GM19193 (cell line): Measurements from ENCODE around the gene GMCL1.

ENCODE experiments used
- POLR2A ChIP-seq: IDR thresholded peaks from 4 replicates; pipeline ENCODE4 v1.6.1; 2011; ENCODE audit not compliant: insufficient read depth, insufficient read length; ENCODE audit errors: extremely low read depth

Gene GMCL1

DNA sequence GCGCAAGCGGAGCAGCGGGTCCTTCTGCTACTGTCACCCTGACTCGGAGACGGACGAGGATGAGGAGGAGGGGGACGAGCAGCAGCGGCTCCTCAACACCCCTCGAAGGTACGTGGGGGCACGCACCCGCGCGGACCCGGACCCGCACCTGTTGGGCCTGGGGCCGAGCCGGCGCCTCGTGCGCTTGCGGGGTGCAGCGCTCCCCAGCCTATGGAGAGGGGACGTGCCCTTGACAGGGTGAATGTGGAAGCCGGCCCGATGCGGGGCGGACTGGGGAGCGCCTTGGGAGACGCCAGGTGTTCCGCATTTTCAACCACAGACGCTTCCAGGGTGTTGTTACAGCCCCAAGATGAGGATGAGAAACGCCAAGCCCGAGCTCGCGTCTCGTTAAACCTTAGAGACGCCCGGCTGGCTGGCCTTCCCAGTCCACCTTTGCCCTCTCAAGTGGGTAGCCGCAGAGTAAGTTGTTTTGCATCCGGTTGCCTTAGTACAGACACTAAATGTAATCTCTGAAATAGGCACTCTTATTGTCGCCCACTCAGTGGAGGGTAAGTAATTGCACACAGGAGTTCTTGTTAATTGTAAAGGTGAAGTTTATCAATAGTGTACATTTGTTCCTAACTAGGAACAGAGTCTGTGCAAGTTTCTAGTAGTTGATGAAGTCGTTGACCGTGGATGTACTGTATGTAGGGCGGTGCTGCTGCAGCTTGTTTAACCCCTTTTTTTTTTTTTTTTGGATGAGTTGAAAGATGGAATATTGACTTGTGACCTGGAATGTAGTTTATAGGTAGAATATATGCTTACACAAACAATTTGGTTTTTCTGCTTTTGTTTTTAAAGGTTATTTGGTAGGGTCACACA is 815 bp downstream of the GMCL1 start:
- no peak for TF ChIP-seq POLR2A

DNA sequence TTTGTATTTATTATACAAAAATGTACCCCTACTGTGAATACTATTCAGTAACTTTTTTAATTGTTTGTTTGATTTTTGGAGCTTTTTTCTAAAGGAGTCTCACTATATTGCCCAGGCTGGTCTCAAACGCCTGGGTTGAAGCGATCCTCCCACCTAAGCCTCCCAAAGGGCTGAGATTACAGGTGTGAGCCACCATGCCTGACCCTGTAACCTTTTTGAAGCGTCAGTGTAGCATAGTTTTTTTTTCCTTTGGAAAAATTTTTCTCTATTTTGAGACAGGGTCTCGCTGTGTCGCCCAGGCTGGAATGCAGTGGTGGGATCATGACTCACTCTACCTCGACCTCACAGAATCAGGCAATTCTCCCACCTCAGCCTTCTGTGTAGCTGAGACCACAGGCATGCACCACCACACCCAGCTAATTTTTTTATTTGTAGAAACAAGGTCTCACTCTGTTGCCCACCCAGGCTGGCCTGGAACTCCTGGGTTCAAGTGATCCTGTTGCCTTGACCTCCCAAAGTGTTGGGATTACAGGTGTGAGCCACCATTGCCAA is 2.0 kb downstream of the GMCL1 start:
- TF ChIP-seq POLR2A: no peak

DNA sequence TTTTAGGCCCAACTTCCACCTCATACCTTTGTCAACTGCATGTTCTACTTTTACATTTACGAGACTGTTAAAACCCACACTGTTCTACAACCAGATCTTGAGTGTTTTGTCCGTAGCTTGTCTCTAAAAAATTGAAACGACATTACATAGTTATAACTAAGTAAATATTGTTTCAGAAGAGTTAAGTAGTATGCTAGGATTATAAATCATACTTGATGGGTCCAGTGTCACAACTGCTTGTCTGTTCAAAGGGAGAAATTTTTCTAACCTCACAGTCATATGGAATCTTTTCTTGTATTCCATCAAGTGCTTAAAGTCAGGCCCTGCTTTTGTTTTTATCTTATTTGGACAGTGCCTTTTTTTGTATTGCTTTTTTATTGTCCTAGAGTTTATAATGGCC is 4.3 kb downstream of the GMCL1 start:
- TF ChIP-seq POLR2A: no peak

DNA sequence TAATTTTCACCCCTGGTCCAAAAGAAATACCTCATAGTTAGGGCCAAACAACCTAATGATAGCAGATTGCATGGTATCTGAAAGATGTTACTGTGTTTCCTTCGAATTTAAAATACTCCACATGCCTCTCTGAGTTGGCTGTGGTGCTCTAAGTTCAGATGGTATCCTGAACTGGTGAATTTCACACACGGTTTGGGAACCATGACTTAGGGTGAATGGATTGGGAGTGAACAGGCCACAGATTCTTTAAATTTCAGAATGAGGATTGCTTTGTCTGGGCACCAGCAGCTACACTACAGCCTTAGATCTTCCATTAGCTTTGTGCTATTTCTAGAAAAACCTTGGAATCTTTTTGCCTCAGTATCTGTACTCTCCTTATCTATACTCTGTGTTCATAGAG is 6.2 kb downstream of the GMCL1 start:
- no peak for TF ChIP-seq POLR2A

DNA sequence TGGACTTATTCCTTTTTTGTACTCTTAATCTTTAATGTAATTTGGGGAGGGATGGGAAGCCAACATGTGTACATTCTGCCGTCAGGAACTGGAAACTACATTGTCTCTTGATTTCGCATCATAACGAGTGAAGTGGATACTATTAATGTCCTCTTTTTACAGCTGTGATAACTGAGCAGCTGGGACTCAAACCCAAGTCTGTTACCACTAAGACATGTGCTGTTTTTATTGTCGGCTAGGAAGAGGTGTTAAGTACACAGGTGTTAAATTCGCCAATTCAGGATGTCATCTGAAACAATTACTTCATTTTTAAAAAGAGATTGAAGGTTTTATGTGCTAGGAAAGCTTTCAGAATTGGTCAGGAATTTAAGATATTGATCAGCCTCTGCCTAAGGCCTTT is 6.9 kb downstream of the GMCL1 start:
- no peak for TF ChIP-seq POLR2A

DNA sequence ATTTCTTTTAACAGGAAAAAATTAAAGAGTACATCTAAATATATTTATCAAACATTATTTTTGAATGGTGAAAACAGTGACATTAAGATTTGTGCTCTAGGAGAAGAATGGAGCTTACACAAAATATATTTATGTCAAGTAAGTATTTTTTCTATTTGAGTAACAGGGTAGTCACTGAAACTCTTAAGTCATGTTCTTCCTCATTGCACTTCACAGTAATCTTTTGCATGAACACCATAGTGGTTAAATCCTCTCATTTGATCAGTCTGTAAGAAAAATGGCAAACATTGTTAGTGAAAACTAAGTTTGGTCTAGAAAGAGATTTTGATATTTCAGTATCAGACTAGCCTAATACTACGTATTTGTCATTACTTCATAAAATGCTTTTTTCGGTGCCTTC is 8.1 kb downstream of the GMCL1 start:
- TF ChIP-seq POLR2A: no peak

DNA sequence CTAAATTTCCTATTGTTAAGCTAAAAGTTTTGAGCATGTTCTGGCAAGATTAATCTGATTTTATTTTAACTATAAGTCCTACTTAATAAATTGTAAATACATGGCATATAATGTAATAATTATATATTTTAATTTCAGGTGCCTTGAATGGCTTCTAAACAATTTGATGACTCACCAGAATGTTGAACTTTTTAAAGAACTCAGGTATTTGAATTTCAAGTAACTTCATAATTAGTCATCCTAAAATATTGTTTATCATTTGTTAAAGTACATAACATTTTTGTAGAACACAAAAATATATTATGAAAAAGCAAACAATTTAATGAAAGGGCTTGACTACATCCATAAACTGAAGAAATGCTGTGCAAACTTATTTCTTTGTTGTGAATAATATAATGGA is 14.5 kb downstream of the GMCL1 start:
- no peak for TF ChIP-seq POLR2A

DNA sequence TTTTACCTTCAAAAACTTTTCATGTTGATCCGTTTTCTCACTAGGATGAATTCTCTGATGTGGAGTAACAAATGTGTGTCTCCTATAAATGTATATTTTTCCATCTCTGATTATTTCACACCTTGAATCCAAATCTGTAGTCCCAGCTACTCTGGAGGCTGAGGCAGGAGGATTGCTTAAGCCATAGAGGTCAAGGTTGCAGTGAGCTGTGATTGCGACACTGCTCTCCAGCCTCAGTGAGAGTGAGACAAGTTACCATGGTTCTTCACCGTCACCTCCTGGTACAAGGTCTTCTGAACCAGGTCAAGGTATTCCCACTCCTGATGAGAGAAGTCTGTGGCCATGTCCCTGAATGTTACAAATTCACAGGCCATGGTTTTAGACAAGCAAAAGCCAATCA is 15.1 kb downstream of the GMCL1 start:
- no peak for TF ChIP-seq POLR2A

DNA sequence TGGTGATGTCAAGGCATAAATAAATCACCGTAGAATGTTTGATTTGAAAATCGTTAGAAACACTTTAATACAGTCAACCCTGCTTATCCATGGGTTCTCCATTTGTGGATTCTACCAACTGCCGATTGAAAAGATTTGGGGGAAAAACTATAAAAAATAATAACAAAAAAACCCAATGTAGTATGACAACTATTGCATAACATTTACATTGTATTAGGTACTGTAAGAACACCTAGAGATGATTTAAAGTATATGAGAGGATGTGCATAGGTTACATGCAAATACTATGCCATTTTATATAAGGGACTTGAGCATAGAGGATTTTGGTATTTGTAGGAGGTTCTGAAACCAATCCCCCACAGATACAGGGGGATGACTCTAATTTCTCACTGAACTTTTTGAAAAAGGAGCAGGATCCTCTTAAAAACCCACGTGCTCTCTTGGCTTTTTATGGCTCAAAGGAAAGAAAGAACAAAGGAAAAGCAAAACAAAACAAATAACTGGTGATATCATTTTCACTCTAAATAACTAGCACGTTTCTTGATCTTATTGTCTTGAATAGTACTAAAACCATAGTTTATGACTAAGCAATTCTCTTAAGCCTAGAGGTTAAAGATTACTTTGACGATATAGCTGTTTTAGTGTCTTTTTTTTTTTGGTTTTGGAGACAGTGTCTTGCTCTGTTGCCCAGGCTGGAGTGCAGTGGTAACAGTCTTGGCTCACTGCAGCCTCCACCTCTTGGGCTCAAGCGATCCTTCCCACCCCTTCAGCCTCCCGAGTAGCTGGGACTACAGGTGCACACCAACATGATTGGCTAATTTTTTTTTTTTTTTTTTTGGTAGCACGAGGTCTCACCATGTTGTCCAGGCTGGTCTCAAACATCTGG is 17.0 kb downstream of the GMCL1 start:
- no peak for TF ChIP-seq POLR2A

DNA sequence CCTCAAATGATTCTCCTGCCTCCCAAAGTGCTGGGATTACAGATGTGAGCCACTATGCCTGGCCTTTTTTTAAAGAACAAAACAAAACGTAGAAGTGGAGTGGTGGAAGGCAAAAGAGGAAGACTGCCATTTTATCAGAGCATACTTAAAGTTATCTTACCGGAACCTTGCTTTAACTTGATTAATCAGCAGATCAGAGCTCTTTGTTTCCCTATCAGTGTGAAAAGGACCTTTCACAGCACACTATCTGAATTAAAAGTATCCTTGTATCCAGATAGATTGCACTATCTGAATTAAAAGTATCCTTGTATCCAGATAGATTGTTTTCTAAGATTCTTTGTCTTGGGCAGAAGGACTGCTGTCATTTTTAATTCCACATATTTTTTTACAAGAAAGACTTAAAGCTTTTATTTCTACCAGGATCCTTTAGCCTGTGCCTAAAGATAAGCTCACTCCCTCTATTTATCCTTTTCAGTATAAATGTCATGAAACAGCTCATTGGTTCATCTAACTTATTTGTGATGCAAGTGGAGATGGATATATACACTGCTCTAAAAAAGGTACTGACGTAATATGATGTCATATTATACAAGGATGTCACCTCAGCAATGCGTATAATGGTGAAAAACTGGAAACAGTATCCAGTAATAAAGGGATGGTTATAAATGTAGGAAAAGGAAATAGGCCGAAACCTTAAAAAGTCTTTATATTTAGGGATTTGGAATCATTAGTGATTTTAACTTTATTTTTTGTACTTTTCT is 17.8 kb downstream of the GMCL1 start:
- no peak for TF ChIP-seq POLR2A

DNA sequence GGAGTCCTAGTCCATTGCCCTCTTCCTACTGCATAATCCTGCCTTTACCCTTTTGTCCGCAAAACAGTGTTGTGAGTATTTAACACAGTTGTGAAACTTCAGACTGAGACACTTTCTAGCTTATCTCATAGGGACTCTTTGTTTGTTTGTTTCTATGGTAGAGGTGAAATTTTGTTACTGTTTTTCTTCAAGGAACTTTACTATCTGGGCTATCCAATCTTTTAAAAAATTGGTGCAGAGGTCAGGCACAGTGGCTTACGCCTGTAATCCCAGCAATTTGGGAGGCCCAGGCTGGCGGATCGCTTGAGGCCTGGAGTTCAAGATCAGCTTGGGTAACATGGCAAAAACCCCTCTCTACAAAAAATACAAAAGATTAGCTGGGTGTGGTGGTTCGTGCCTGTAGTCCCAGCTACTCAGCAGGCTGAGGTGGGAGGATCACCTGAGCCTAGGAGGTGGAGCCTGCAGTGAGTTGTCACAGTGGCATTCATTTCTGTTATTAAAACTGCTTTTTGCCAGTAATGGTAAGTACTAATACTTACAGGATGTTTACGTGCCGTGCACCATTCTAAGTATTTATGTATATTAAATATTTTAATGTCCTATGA is 18.8 kb downstream of the GMCL1 start:
- TF ChIP-seq POLR2A: no peak

DNA sequence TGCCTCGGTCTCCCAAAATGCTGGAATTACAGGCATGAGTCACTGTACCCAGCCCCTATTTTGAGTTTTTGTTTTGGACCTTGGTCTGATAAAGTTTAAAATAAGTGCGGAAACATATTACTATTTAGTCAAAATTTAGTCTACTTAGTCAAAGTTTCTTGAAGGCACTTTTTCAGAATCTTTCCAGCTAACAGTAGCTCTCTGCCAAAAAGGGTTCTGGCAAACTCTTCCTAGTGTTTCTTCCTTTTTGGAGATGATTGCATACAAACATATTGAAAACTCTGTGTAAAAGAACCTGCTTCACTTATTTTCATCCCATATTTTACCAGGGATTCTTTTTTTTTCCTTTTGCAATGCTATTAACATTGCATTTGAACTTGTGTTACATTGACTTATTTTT is 28.8 kb downstream of the GMCL1 start:
- no peak for TF ChIP-seq POLR2A

DNA sequence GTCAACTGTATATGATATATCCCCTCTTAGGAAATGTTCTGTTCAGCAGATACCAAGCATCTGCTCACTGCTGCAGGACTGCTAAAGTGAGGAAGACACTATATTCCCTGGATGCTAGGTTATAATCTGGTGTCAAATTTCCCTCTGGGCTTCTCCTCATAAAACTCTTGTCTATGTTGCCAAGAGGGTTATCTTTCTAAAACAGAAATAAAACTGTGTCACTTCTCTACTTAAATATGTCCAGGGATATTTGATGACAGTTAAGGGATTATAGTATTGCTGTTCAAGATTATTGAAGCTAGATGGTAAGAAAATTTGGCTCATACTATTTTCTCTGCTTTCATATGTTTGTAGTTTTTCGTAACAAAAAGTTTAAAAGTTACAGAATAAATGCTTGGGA is 33.8 kb downstream of the GMCL1 start:
- TF ChIP-seq POLR2A: no peak

DNA sequence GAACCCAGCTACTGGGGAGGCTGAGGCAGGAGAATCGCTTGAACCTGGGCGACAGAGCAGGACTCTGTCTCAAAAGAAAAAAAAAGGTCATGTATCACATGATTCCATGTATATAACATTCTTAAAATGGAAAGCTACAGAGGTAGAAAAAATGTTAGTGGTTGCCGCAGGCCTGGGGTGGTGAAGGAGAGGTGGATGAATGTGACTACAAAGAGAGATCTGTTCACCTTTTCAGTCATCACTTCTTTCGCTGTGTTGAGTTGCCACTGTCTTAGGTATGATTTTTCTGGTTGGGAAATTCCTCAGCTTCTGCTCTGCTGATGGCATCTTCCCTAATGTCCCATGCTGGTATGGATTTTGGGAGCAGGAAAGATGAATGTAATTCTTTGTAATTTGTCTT is 59.0 kb downstream of the GMCL1 start:
- TF ChIP-seq POLR2A: no peak
